ENCODE data around the gene EIPR1.

The EIPR1 gene

GRCh38 chr2:3418766-3419404 is 41.3 kb upstream of the EIPR1 start:
- H3K27ac ChIP-seq (ENCODE audit: low read length): no peak overlapping the region
- no peaks in the 10 kb centered on the region for H3K4me1 ChIP-seq (ENCODE audit: control insufficient read depth, insufficient read depth, low read length)
- H3K27me3 ChIP-seq (ENCODE audit: control insufficient read depth in 1 of 2, insufficient read depth in 2 of 2, low read length in 2 of 2): no peaks in the 10 kb centered on the region
- H3K36me3 ChIP-seq (ENCODE audit: control insufficient read depth in 2 of 2, insufficient read depth in 2 of 2, low read length in 2 of 2): peaks cover 39 to 42% of the 10 kb centered on the region in 2 donors
- H3K9me3 ChIP-seq (ENCODE audit: control insufficient read depth in 2 of 2, low read length in 2 of 2): no peaks in the 10 kb centered on the region
- H3K4me3 ChIP-seq (ENCODE audit: low read length in 2 of 2): no peak overlapping the region
- no peak overlapping the region for H3K9ac ChIP-seq (ENCODE audit: low read length in 2 of 2)

- Histone ChIP-seq H3K36me3 (ENCODE audit: control insufficient read depth in 2 of 2, insufficient read depth in 2 of 2, low read length in 2 of 2) (peaks cover 13 to 20% of the 10 kb centered on the region in 2 donors), H3K4me1 (ENCODE audit: control insufficient read depth, insufficient read depth, low read length) (no peaks in the 10 kb centered on the region), H3K9me3 (ENCODE audit: control insufficient read depth in 2 of 2, low read length in 2 of 2) (no peaks in the 10 kb centered on the region), H3K4me3 (ENCODE audit: low read length in 2 of 2) (no peak overlapping the region), H3K27me3 (ENCODE audit: control insufficient read depth in 1 of 2, insufficient read depth in 2 of 2, low read length in 2 of 2) (no peaks in the 10 kb centered on the region), H3K27ac (ENCODE audit: low read length) (no peak overlapping the region), H3K9ac (ENCODE audit: low read length in 2 of 2) (no peak overlapping the region)
These were observed 36.7 kb upstream of the EIPR1 start for GRCh38 chr2:3414133-3414860.

- H3K9me3 ChIP-seq (ENCODE audit: control insufficient read depth in 2 of 2, low read length in 2 of 2): no peaks in the 10 kb centered on the region
- H3K4me1 ChIP-seq (ENCODE audit: control insufficient read depth, insufficient read depth, low read length): no peaks in the 10 kb centered on the region
- peaks cover 13 to 17% of the 10 kb centered on the region in 2 donors for H3K36me3 ChIP-seq (ENCODE audit: control insufficient read depth in 2 of 2, insufficient read depth in 2 of 2, low read length in 2 of 2)
- no peak overlapping the region for H3K9ac ChIP-seq (ENCODE audit: low read length in 2 of 2)
- H3K4me3 ChIP-seq (ENCODE audit: low read length in 2 of 2): no peak overlapping the region
- no peak overlapping the region for H3K27ac ChIP-seq (ENCODE audit: low read length)
- no peaks in the 10 kb centered on the region for H3K27me3 ChIP-seq (ENCODE audit: control insufficient read depth in 1 of 2, insufficient read depth in 2 of 2, low read length in 2 of 2)
These were observed 36.1 kb upstream of the EIPR1 start for GRCh38 chr2:3413697-3414096.

- Histone ChIP-seq H3K27ac (ENCODE audit: low read length) (no peak overlapping the region), H3K9me3 (ENCODE audit: control insufficient read depth in 2 of 2, low read length in 2 of 2) (no peaks in the 10 kb centered on the region), H3K4me3 (ENCODE audit: low read length in 2 of 2) (no peak overlapping the region), H3K27me3 (ENCODE audit: control insufficient read depth in 1 of 2, insufficient read depth in 2 of 2, low read length in 2 of 2) (no peaks in the 10 kb centered on the region), H3K9ac (ENCODE audit: low read length in 2 of 2) (no peak overlapping the region), H3K36me3 (ENCODE audit: control insufficient read depth in 2 of 2, insufficient read depth in 2 of 2, low read length in 2 of 2) (peaks cover 9 to 11% of the 10 kb centered on the region in 2 donors), H3K4me1 (ENCODE audit: control insufficient read depth, insufficient read depth, low read length) (peaks cover 2% of the 10 kb centered on the region)
These were observed 33.5 kb upstream of the EIPR1 start for GRCh38 chr2:3411103-3411502.

GRCh38 chr2:3409627-3410170 is 32.1 kb upstream of the EIPR1 start:
- Histone ChIP-seq H3K36me3 (ENCODE audit: control insufficient read depth in 2 of 2, insufficient read depth in 2 of 2, low read length in 2 of 2) (peaks cover 5 to 9% of the 10 kb centered on the region in 2 donors), H3K9ac (ENCODE audit: low read length in 2 of 2) (no peak overlapping the region), H3K27me3 (ENCODE audit: control insufficient read depth in 1 of 2, insufficient read depth in 2 of 2, low read length in 2 of 2) (no peaks in the 10 kb centered on the region), H3K27ac (ENCODE audit: low read length) (no peak overlapping the region), H3K4me3 (ENCODE audit: low read length in 2 of 2) (no peak overlapping the region), H3K4me1 (ENCODE audit: control insufficient read depth, insufficient read depth, low read length) (peaks cover 3% of the 10 kb centered on the region), H3K9me3 (ENCODE audit: control insufficient read depth in 2 of 2, low read length in 2 of 2) (no peaks in the 10 kb centered on the region)

- Histone ChIP-seq H3K27ac (ENCODE audit: low read length) (no peak overlapping the region), H3K36me3 (ENCODE audit: control insufficient read depth in 2 of 2, insufficient read depth in 2 of 2, low read length in 2 of 2) (peaks cover 2 to 3% of the 10 kb centered on the region in 2 donors), H3K27me3 (ENCODE audit: control insufficient read depth in 1 of 2, insufficient read depth in 2 of 2, low read length in 2 of 2) (no peaks in the 10 kb centered on the region), H3K4me3 (ENCODE audit: low read length in 2 of 2) (no peak overlapping the region), H3K9ac (ENCODE audit: low read length in 2 of 2) (no peak overlapping the region), H3K4me1 (ENCODE audit: control insufficient read depth, insufficient read depth, low read length) (peaks cover 3% of the 10 kb centered on the region), H3K9me3 (ENCODE audit: control insufficient read depth in 2 of 2, low read length in 2 of 2) (no peaks in the 10 kb centered on the region)
These were observed 31.2 kb upstream of the EIPR1 start for GRCh38 chr2:3408781-3409180.

- Histone ChIP-seq H3K4me1 (ENCODE audit: control insufficient read depth, insufficient read depth, low read length) (peaks cover 3% of the 10 kb centered on the region), H3K9me3 (ENCODE audit: control insufficient read depth in 2 of 2, low read length in 2 of 2) (no peaks in the 10 kb centered on the region), H3K36me3 (ENCODE audit: control insufficient read depth in 2 of 2, insufficient read depth in 2 of 2, low read length in 2 of 2) (peaks cover 7 to 8% of the 10 kb centered on the region in 2 donors), H3K4me3 (ENCODE audit: low read length in 2 of 2) (no peak overlapping the region), H3K27me3 (ENCODE audit: control insufficient read depth in 1 of 2, insufficient read depth in 2 of 2, low read length in 2 of 2) (no peaks in the 10 kb centered on the region), H3K27ac (ENCODE audit: low read length) (no peak overlapping the region), H3K9ac (ENCODE audit: low read length in 2 of 2) (no peak overlapping the region)
These were observed 28.9 kb upstream of the EIPR1 start for GRCh38 chr2:3406501-3406900.

- no peaks in the 10 kb centered on the region for H3K27me3 ChIP-seq (ENCODE audit: control insufficient read depth in 1 of 2, insufficient read depth in 2 of 2, low read length in 2 of 2)
These were observed 28.3 kb upstream of the EIPR1 start for GRCh38 chr2:3405876-3406275.

GRCh38 chr2:3405307-3405706 is 27.7 kb upstream of the EIPR1 start:
- no peak overlapping the region for H3K9ac ChIP-seq (ENCODE audit: low read length in 2 of 2)
- no peak overlapping the region for H3K27ac ChIP-seq (ENCODE audit: low read length)
- no peak overlapping the region for H3K4me3 ChIP-seq (ENCODE audit: low read length in 2 of 2)
- no peaks in the 10 kb centered on the region for H3K27me3 ChIP-seq (ENCODE audit: control insufficient read depth in 1 of 2, insufficient read depth in 2 of 2, low read length in 2 of 2)
- no peaks in the 10 kb centered on the region for H3K9me3 ChIP-seq (ENCODE audit: control insufficient read depth in 2 of 2, low read length in 2 of 2)
- peaks cover 6% of the 10 kb centered on the region for H3K4me1 ChIP-seq (ENCODE audit: control insufficient read depth, insufficient read depth, low read length)
- H3K36me3 ChIP-seq (ENCODE audit: control insufficient read depth in 2 of 2, insufficient read depth in 2 of 2, low read length in 2 of 2): peaks cover 10 to 15% of the 10 kb centered on the region in 2 donors

More at GRCh38 chr2:3405876-3406275, 28.3 kb upstream of the EIPR1 start:
- Histone ChIP-seq H3K4me3 (ENCODE audit: low read length in 2 of 2) (peak overlapping the region in 1 of 2 donors; percentile 22), H3K9me3 (ENCODE audit: control insufficient read depth in 2 of 2, low read length in 2 of 2) (no peaks in the 10 kb centered on the region), H3K9ac (ENCODE audit: low read length in 2 of 2) (no peak overlapping the region), H3K27ac (ENCODE audit: low read length) (no peak overlapping the region), H3K36me3 (ENCODE audit: control insufficient read depth in 2 of 2, insufficient read depth in 2 of 2, low read length in 2 of 2) (peaks cover 10% of the 10 kb centered on the region in 2 donors), H3K4me1 (ENCODE audit: control insufficient read depth, insufficient read depth, low read length) (peaks cover 3% of the 10 kb centered on the region)

GRCh38 chr2:3404349-3404894 is 26.8 kb upstream of the EIPR1 start:
- H3K4me3 ChIP-seq (ENCODE audit: low read length in 2 of 2): no peak overlapping the region
- H3K9ac ChIP-seq (ENCODE audit: low read length in 2 of 2): no peak overlapping the region
- peaks cover 10 to 15% of the 10 kb centered on the region in 2 donors for H3K36me3 ChIP-seq (ENCODE audit: control insufficient read depth in 2 of 2, insufficient read depth in 2 of 2, low read length in 2 of 2)
- no peak overlapping the region for H3K27ac ChIP-seq (ENCODE audit: low read length)
- no peaks in the 10 kb centered on the region for H3K9me3 ChIP-seq (ENCODE audit: control insufficient read depth in 2 of 2, low read length in 2 of 2)
- no peaks in the 10 kb centered on the region for H3K27me3 ChIP-seq (ENCODE audit: control insufficient read depth in 1 of 2, insufficient read depth in 2 of 2, low read length in 2 of 2)
- H3K4me1 ChIP-seq (ENCODE audit: control insufficient read depth, insufficient read depth, low read length): peaks cover 8% of the 10 kb centered on the region
